K562 treated with DMSO at 1 percent for 4 hours (cell line): Measurements from ENCODE around the gene LEMD1. TPM values are rescaled to one million over a fixed set of nuclear protein-coding genes. Genes with fewer than 3 reads are reported as not detected.

ENCODE experiments used
- total RNA-seq: library from RNA; unstranded; fragments of 300-600 nt; gene quantifications from 2 replicates; pipeline ENCODE4 v1.2.3, GENCODE V29; 2022; ENCODE audit not compliant: insufficient read depth

LEMD1 gene
- total RNA-seq, result not detected in 2 replicates

GRCh38 chr1:205421798-205422197 is at the start of gene LEMD1:
TSS of gene LEMD1 (minus strand) at chr1:205422056. CDS start at chr1:205420536, 1,520 bp downstream.

GRCh38 chr1:205455581-205456382 is 33.9 kb upstream of the LEMD1 start, which contains the start of gene BLACAT1:
TSS of gene BLACAT1 (minus strand) at chr1:205456045.

GRCh38 chr1:205356440-205357139 is 65.3 kb downstream of the LEMD1 start, which contains the start of gene KLHDC8A:
TSS of gene KLHDC8A (minus strand) at chr1:205356922. CDS start at chr1:205343604, 13,318 bp downstream.

Other genes with a start within 250 kb of the LEMD1 start
- 5.3 and 6.4 TPM in 2 replicates for gene DSTYK, start 210.4 kb downstream of the LEMD1 start, total RNA-seq
- 7.1 and 8.0 TPM in 2 replicates for gene TMCC2, start 194.1 kb downstream of the LEMD1 start, total RNA-seq
- 0.34 and 0.76 TPM in 2 replicates for gene NUAK2, start 100.3 kb downstream of the LEMD1 start, total RNA-seq
- gene KLHDC8A, start 65.1 kb downstream of the LEMD1 start, total RNA-seq, result 0.19 TPM in 1 of 2 replicates, not detected in the other
- 1.3 TPM in 2 replicates for gene BLACAT1, start 34.0 kb upstream of the LEMD1 start, total RNA-seq
- not detected in 2 replicates for gene CDK18, start 82.6 kb upstream of the LEMD1 start, total RNA-seq
- gene ELK4, start 210.0 kb upstream of the LEMD1 start, total RNA-seq, result 6.9 and 7.4 TPM in 2 replicates